ENCODE results near the gene ETS1. TPM values are rescaled to one million over a fixed set of nuclear protein-coding genes. Genes with fewer than 3 reads are reported as not detected.

Gene ETS1
- total RNA-seq, 2 experiments from 2014 or later = 568 to 580 TPM

DNA sequence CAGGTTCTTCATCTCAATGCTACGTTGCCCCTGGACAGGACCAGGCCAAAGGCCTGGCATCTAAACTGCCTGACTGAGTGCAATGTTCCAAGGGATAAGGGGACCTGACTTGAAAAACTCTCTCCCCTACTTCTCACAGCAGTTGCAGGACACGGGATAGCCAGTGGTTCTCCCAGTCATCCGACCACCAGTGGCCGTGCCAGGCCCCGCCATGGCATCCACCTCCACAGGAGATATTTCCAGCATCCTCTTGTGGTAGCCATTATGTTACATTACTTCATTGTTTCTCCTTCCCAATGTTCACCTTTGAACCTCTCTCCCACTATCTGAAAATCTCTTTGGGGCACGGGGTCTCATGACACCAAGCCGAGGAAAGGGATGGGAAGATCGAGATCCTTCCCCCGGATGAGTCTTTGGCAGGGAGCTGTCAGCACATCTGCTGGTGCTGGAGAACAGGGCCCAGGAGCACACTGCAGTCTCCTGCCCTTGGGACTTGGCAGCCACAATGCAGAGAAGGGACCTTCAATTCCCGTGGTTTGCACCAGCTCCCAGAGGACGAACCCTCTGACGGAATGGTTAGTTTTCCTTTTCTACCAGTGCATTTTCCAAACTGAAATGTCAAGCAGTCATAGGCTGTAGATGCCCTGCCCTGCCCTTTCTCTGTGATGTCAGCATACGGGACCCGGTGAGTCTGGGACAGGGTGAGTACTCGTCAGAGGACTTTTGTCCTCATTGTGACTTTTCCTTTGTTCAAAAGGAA, 121.2 kb downstream of the ETS1 start:
- ATAC-seq (ENCODE audit: low read depth) (no peak), DNase-seq (no peak)
- H3K4me3 Mint-ChIP-seq = peak overlapping the region; percentile 76
- POLR2A ChIA-PET = interaction anchor here (1.4 to 13.6 kb wide), 5 partner anchors 8 to 164 kb away, joined by 14 to 612 read pairs (median 17); no protein-coding TSS in a partner anchor
- no peaks in the 10 kb centered on the region for H3K27me3 Mint-ChIP-seq
- H3K9me3 Mint-ChIP-seq = no peaks in the 10 kb centered on the region
- H3K36me3 Mint-ChIP-seq = peaks cover 74% of the 10 kb centered on the region
- peaks cover 86% of the 10 kb centered on the region for H3K4me1 Mint-ChIP-seq
- peak overlapping the region; percentile 88 for H3K27ac Mint-ChIP-seq

DNA sequence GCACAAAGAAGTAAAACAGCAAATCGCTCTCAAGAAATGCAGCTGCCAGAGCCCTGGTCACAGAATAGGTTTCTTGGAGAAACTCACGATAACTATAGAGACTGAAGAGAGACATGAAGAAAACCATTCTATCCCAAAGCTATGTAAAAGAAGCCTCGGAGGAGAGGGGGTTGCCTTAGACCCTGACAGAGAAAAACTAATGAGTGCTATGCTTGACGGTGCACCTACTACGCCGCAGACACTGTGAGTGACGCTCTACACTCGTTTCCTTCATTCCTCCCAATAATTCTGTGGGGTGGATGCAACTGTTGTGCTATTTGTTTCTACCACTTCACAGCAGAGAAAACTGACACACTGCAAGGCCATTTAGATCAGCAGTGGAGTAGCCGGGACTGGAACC, 121.8 kb downstream of the ETS1 start:
- Mint-ChIP-seq H3K4me1 (peaks cover 86% of the 10 kb centered on the region), H3K27ac (peak overlapping the region; percentile 88), H3K4me3 (peak overlapping the region; percentile 76), H3K36me3 (peaks cover 77% of the 10 kb centered on the region), H3K27me3 (no peaks in the 10 kb centered on the region), H3K9me3 (no peaks in the 10 kb centered on the region)
- DNase-seq (no peak), ATAC-seq (ENCODE audit: low read depth) (peak; percentile 10)
- POLR2A ChIA-PET = interaction anchor here (0.8 to 13.6 kb wide), 15 partner anchors 8 to 176 kb away, joined by 3 to 612 read pairs (median 7); no protein-coding TSS in a partner anchor

DNA sequence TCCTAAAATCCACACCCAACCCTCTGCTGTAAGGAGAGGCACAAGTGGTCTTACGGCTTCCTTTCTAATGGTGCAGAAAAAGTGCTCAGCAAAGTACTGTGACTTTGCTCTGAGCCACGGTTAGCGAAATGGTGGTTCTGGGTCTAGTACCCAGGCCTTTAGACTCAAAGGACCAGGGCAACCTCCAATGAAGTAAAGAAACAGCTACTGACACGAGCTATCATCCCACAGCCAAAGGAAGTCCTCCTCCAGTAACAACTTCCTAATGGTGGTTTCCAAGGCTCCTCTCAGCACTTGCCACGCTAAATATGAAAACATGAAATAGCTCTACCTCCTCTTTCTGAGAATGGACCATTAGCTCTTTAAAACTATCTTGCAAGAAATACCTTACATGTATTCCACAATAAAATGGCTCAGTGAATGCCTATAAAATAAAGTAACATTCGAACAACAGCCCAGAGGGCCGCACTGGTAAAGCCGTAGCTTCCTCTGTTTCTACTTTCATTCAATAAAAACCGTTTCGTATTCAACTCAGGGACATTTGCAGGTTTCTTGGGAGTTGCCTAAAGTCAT, 122.4 kb downstream of the ETS1 start:
- POLR2A ChIA-PET = interaction anchor here (0.8 to 13.6 kb wide), 17 partner anchors 9 to 175 kb away, joined by 3 to 612 read pairs (median 5); no protein-coding TSS in a partner anchor
- peak; percentile 12 for ATAC-seq (ENCODE audit: low read depth)

DNA sequence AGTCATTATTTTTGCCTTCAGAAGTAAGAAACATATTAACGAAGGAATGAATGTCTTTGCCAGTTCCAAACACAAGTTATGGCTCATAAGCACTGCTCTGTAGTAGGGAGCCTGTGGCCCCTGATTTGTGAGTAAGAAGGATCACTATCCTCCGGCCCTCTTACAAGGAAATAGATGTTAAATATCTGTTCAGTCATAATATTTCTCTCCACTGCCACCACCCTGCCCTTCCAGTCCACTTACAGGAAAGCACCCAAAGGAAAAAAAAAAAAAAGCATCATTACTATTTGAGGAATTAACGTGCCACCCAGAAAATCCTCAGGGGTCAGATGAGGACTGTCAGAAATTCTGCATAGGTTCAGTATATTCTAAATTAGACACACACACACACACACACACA, 123.4 kb downstream of the ETS1 start:
- POLR2A ChIA-PET = interaction anchor here (1.0 to 13.6 kb wide), 6 partner anchors 10 to 161 kb away, joined by 3 to 612 read pairs (median 10); no protein-coding TSS in a partner anchor
- DNase-seq = no peak
- Mint-ChIP-seq H3K36me3 (peaks cover 78% of the 10 kb centered on the region), H3K9me3 (no peaks in the 10 kb centered on the region), H3K27ac (peak overlapping the region; percentile 88), H3K4me1 (peaks cover 78% of the 10 kb centered on the region), H3K27me3 (no peaks in the 10 kb centered on the region), H3K4me3 (peak overlapping the region; percentile 76)
- no peak for ATAC-seq (ENCODE audit: low read depth)

More for the DNA sequence above, 122.4 kb downstream of the ETS1 start:
- no peak for DNase-seq
- Mint-ChIP-seq H3K27me3 (no peaks in the 10 kb centered on the region), H3K27ac (peak overlapping the region; percentile 88), H3K9me3 (no peaks in the 10 kb centered on the region), H3K36me3 (peaks cover 78% of the 10 kb centered on the region), H3K4me3 (peak overlapping the region; percentile 76), H3K4me1 (peaks cover 85% of the 10 kb centered on the region)

DNA sequence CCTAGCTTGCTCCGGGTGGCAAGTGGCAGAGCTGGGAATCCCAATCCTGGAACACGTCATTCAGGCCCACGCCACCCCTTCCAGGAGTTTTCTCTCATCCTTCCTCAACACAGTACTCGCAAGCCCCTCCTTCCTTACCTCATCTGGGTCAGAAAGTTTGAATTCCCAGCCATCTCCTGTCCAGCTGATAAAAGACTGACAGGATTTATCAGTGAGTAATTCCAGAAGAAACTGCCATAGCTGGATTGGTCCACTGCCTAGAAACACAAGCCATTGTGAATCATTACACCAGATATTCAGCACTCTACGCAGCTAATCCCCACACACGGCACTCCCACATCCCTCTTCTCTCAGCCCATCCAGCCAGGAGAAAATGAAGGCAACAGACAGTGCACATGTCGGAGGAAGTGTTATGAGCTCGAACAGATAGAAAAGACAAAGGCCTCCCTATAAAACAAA, 124.0 kb downstream of the ETS1 start:
- peak overlapping the region; percentile 76 for H3K4me3 Mint-ChIP-seq
- DNase-seq (no peak), ATAC-seq (ENCODE audit: low read depth) (no peak)
- no peaks in the 10 kb centered on the region for H3K9me3 Mint-ChIP-seq
- POLR2A ChIA-PET = interaction anchor here (0.8 to 3.6 kb wide), 5 partner anchors 11 to 161 kb away, joined by 3 to 17 read pairs (median 3); no protein-coding TSS in a partner anchor
- H3K27me3 Mint-ChIP-seq = no peaks in the 10 kb centered on the region
- H3K27ac Mint-ChIP-seq = peak overlapping the region; percentile 88
- peaks cover 76% of the 10 kb centered on the region for H3K36me3 Mint-ChIP-seq
- peaks cover 74% of the 10 kb centered on the region for H3K4me1 Mint-ChIP-seq

DNA sequence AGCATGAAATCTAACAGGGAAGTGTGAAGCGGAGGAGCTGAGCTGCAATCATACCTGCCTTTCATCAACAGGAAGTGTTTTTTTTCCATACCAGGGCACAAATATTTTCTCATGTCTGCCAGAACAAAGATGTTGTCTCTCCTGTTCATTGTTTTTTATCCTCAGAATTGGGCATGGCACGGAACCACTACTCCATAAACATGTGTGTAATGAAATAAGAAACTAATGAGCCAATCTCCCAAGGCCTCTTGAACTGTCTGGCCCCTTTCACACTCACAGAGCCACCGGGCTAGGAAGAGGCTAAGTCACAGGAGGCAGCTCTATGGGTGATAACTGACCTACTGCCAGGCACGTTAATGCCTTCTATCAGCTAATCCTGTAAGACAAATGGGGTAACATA, 124.4 kb downstream of the ETS1 start:
- POLR2A ChIA-PET = interaction anchor here (0.8 to 3.6 kb wide), 5 partner anchors 11 to 160 kb away, joined by 3 to 17 read pairs (median 3); no protein-coding TSS in a partner anchor
- peak overlapping the region; percentile 88 for H3K27ac Mint-ChIP-seq
- H3K9me3 Mint-ChIP-seq = no peaks in the 10 kb centered on the region
- H3K36me3 Mint-ChIP-seq = peaks cover 78% of the 10 kb centered on the region
- peaks cover 72% of the 10 kb centered on the region for H3K4me1 Mint-ChIP-seq
- H3K27me3 Mint-ChIP-seq = no peaks in the 10 kb centered on the region
- no peak for DNase-seq
- peak overlapping the region; percentile 76 for H3K4me3 Mint-ChIP-seq
- ATAC-seq (ENCODE audit: low read depth) = no peak

DNA sequence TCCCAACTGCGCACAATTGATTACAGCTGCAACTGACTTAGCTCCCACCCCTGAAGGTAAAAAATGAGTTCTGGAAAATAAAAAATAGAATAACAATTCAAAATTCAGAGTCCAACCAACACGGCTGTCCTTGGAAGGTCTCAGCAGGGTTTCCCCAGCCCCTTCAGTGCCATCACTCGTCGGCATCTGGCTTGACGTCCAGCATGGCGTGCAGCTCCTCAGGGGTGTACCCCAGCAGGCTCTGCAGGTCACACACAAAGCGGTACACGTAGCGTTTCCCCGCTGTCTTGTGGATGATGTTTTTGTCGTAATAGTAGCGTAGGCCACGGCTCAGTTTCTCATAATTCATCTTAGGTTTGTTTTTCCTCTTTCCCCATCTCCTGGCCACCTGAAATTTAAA, 125.2 kb downstream of the ETS1 start:
- no peaks in the 10 kb centered on the region for H3K27me3 Mint-ChIP-seq
- H3K36me3 Mint-ChIP-seq = peaks cover 78% of the 10 kb centered on the region
- peaks cover 65% of the 10 kb centered on the region for H3K4me1 Mint-ChIP-seq
- ATAC-seq (ENCODE audit: low read depth) (no peak), DNase-seq (no peak)
- peak overlapping the region; percentile 88 for H3K27ac Mint-ChIP-seq
- no peaks in the 10 kb centered on the region for H3K9me3 Mint-ChIP-seq
- POLR2A ChIA-PET = interaction anchor here (1.2 to 3.6 kb wide), 3 partner anchors 12 to 50 kb away, joined by 3 to 17 read pairs (median 4); no protein-coding TSS in a partner anchor
- H3K4me3 Mint-ChIP-seq = no peak overlapping the region

DNA sequence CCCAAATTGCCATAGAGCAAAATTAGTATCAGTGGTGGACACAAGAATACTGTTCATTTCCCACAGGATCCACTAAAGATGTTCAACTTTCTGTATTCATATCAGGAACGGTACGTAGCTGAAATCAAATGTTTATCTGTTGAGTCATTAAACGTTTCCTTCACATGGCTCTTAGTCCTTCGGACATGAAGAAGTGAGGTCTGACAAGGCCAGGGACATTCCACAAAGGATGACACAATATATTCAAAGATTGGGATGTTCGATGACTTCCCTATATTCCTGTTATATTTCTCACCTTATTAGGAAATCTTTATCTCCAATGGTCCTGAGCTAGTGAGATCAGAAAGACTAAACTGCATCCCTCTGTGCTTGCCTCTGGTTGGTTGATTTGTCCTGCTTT, 129.0 kb downstream of the ETS1 start:
- peaks cover 79% of the 10 kb centered on the region for H3K36me3 Mint-ChIP-seq
- H3K27me3 Mint-ChIP-seq = no peaks in the 10 kb centered on the region
- H3K9me3 Mint-ChIP-seq = no peaks in the 10 kb centered on the region
- POLR2A ChIA-PET = interaction anchor here (0.7 to 2.8 kb wide), 4 partner anchors 52 to 168 kb away, joined by 4 to 9 read pairs (median 6); no protein-coding TSS in a partner anchor
- H3K4me3 Mint-ChIP-seq = no peak overlapping the region
- DNase-seq (no peak), ATAC-seq (ENCODE audit: low read depth) (no peak)
- H3K4me1 Mint-ChIP-seq = peaks cover 51% of the 10 kb centered on the region
- H3K27ac Mint-ChIP-seq = peak overlapping the region; percentile 2

DNA sequence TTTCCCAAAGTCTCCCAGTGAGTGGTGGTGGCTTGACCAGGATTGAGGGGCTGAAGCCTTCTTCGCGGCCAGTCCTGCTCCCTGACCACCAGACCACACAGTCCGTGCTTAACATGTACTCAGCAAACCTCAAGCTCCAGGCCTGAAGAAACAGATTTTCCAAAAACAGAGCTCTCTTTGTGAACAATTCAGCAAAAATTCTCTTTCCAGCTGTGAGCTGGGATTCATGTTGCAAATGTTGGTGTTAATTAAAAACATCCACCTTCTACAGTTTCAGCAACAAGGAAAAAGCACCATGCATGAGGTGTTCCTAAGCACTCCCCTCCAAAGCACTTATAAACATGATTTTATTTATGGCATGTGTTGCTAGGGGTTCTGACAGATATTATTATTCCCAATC, 129.5 kb downstream of the ETS1 start:
- H3K4me3 Mint-ChIP-seq = no peak overlapping the region
- DNase-seq (no peak), ATAC-seq (ENCODE audit: low read depth) (no peak)
- peaks cover 49% of the 10 kb centered on the region for H3K4me1 Mint-ChIP-seq
- H3K27me3 Mint-ChIP-seq = no peaks in the 10 kb centered on the region
- no peak overlapping the region for H3K27ac Mint-ChIP-seq
- POLR2A ChIA-PET = interaction anchor here (0.5 to 2.8 kb wide), 4 partner anchors 11 to 168 kb away, joined by 4 to 9 read pairs (median 6); no protein-coding TSS in a partner anchor
- H3K36me3 Mint-ChIP-seq = peaks cover 74% of the 10 kb centered on the region
- no peaks in the 10 kb centered on the region for H3K9me3 Mint-ChIP-seq

DNA sequence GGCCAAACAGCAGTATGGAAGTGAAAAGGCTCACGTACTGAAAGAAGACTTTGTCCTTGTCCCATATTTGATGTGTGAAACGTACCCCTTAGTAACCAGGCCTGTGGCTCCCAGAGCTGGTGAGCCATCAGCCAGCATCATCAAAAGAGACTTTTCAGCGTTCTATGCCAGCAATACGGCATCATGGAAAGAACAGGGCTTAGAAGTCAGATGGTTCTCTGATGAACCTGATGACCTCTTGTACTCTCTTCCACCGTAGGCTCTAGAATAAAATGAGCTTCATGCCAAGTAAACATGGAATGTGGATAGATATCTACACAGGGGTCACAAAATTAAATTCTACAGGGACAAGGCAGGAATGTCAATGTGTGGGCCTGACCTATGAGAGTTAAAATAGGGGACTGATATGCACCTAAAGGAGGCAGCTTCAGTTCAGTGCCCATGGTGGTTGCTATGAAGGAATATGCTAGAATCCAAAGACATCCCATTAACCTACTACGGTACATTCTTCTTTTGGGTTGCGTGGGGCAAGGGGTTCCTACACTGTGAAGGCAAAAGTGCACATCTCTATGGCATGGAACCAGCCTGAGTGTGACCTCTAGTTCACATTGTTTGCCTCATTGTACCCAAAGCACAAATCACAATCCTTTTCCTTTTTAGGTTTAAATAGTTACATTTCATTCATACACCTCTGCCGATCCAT, 130.6 kb downstream of the ETS1 start:
- Mint-ChIP-seq H3K27me3 (no peaks in the 10 kb centered on the region), H3K4me1 (peaks cover 45% of the 10 kb centered on the region), H3K36me3 (peaks cover 63% of the 10 kb centered on the region), H3K4me3 (no peak overlapping the region), H3K27ac (peak overlapping the region; percentile 72), H3K9me3 (no peaks in the 10 kb centered on the region)
- DNase-seq = no peak
- POLR2A ChIA-PET = interaction anchor here (2.8 kb wide), 1 partner anchor 167 kb away, joined by 9 read pairs; no protein-coding TSS in a partner anchor
- no peak for ATAC-seq (ENCODE audit: low read depth)

DNA sequence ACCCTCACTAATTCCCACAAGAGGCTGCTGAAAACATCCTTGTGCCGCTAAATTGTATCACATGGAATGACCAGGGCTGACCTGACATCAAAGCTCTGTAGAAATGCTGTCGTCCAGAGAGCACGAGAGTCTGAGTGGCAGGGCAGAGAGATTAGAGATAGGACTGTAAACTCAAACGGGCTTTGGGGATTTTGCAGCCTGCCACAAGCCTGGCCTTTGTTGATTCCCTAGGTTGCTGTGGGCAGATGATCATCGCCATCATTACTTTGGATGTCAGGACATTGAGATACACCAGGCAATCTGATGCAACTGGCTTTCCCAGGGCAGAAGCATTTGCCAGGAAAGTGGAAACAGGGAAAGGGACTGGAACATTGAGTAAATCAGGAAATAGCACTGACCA, 131.6 kb downstream of the ETS1 start:
- peaks cover 57% of the 10 kb centered on the region for H3K36me3 Mint-ChIP-seq
- no peaks in the 10 kb centered on the region for H3K9me3 Mint-ChIP-seq
- H3K27me3 Mint-ChIP-seq = no peaks in the 10 kb centered on the region
- POLR2A ChIA-PET = interaction anchor here (0.9 kb wide), 1 partner anchor 153 kb away, joined by 5 read pairs; no protein-coding TSS in a partner anchor
- ATAC-seq (ENCODE audit: low read depth) (no peak), DNase-seq (no peak)
- peak overlapping the region; percentile 69 for H3K27ac Mint-ChIP-seq
- H3K4me3 Mint-ChIP-seq = no peak overlapping the region
- peaks cover 41% of the 10 kb centered on the region for H3K4me1 Mint-ChIP-seq

DNA sequence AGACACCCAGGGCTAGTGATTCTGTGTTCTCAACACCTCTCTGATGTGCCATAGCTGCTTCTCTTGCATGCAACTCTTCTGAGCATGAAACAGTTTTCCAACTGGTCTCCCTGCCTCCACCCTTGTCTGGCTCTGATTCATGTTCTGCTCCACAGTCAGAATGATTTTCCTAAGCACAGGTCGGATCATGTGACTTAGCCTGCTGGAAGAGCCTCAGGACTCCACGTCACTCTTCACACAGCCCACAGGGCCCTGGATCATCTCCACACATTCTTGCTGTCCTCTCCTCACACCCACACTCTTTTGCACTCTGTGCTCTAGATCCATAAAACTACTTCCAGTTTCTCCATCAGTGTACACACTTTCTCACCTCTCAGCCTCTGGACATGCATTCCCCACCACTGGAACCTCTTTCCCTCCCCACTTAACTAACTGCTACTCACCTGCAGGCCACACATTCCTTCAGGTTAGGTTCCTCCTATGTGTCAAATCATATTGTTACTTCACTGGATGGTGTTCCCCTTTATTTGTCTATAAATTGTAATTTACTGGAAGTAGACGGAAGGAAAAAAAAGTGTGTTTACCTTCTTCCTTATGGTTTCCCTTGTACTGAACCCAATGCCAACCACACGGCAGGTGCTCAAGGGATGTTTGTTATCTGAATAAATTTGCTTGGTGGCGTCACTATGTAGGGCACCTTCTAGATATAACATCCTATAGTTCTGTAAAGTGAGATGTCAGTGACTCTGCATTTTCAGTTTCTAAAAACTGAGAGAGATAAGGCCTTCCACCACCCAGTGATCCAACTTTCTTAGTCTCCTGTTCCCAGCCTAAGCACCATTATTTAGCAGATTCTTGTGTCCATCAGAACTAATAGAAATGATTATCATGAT, 133.7 kb downstream of the ETS1 start:
- H3K27me3 Mint-ChIP-seq = no peaks in the 10 kb centered on the region
- H3K27ac Mint-ChIP-seq = peak overlapping the region; percentile 60
- H3K4me3 Mint-ChIP-seq = no peak overlapping the region
- H3K9me3 Mint-ChIP-seq = no peaks in the 10 kb centered on the region
- H3K36me3 Mint-ChIP-seq = peaks cover 44% of the 10 kb centered on the region
- ATAC-seq (ENCODE audit: low read depth) = no peak
- peaks cover 50% of the 10 kb centered on the region for H3K4me1 Mint-ChIP-seq
- no peak for DNase-seq
- POLR2A ChIA-PET = no interaction called here

Data from activated naive CD8-positive, alpha-beta T cell treated with anti-CD3 and anti-CD28 coated beads, Interleukin-2, amount 10 ng/mL, durations not matched to agents 7 days and 5 days (primary cell).